Measurements from ENCODE around the gene SLC1A7.

SLC1A7 gene

GRCh38 chr1:53080769-53081168, 61.7 kb downstream of the SLC1A7 start:
- Histone ChIP-seq H3K36me3 (ENCODE audit: insufficient read depth, low read length) (no peaks in the 10 kb centered on the region), H3K9me2 (replicated peaks; ENCODE audit: low read depth, low read length) (no peaks in the 10 kb centered on the region), H3K27me3 (ENCODE audit: insufficient read depth, low read length, poor library complexity, severe bottlenecking) (no peaks in the 10 kb centered on the region), H3K4me3 (ENCODE audit: low read length, poor library complexity, severe bottlenecking) (no peak overlapping the region), H3K4me1 (ENCODE audit: insufficient read depth, low read length, poor library complexity, severe bottlenecking) (no peaks in the 10 kb centered on the region), H3K9ac (ENCODE audit: low read depth, low read length, poor library complexity, severe bottlenecking) (no peak overlapping the region), H3K79me2 (ENCODE audit: insufficient read depth, low read length) (no peaks in the 10 kb centered on the region), H4K20me1 (ENCODE audit: insufficient read depth, low read length, poor library complexity, severe bottlenecking) (no peaks in the 10 kb centered on the region), H3F3A (ENCODE audit: low read depth) (no peaks in the 10 kb centered on the region), H2AFZ (ENCODE audit: low read length) (no peak overlapping the region), H3K9me3 (ENCODE audit: insufficient read depth, low read depth, low read length) (no peaks in the 10 kb centered on the region), H3K4me2 (ENCODE audit: low read depth, low read length, poor library complexity, severe bottlenecking) (no peak overlapping the region)
- no peak for TF ChIP-seq CTCF (conservative IDR thresholded peaks at IDR 0.05; ENCODE audit: low read length)

GRCh38 chr1:53080041-53080440, 62.4 kb downstream of the SLC1A7 start:
- Histone ChIP-seq H3K4me3 (ENCODE audit: low read length, poor library complexity, severe bottlenecking) (no peak overlapping the region), H4K20me1 (ENCODE audit: insufficient read depth, low read length, poor library complexity, severe bottlenecking) (no peaks in the 10 kb centered on the region), H3K4me2 (ENCODE audit: low read depth, low read length, poor library complexity, severe bottlenecking) (no peak overlapping the region), H2AFZ (ENCODE audit: low read length) (no peak overlapping the region), H3F3A (ENCODE audit: low read depth) (no peaks in the 10 kb centered on the region), H3K9me2 (replicated peaks; ENCODE audit: low read depth, low read length) (no peaks in the 10 kb centered on the region), H3K79me2 (ENCODE audit: insufficient read depth, low read length) (no peaks in the 10 kb centered on the region), H3K9ac (ENCODE audit: low read depth, low read length, poor library complexity, severe bottlenecking) (no peak overlapping the region), H3K9me3 (ENCODE audit: insufficient read depth, low read depth, low read length) (no peaks in the 10 kb centered on the region), H3K4me1 (ENCODE audit: insufficient read depth, low read length, poor library complexity, severe bottlenecking) (no peaks in the 10 kb centered on the region), H3K27me3 (ENCODE audit: insufficient read depth, low read length, poor library complexity, severe bottlenecking) (no peaks in the 10 kb centered on the region), H3K36me3 (ENCODE audit: insufficient read depth, low read length) (no peaks in the 10 kb centered on the region)
- TF ChIP-seq CTCF (conservative IDR thresholded peaks at IDR 0.05; ENCODE audit: low read length) (no peak), EZH2phosphoT487 (IDR thresholded peaks at IDR 0.05; ENCODE audit: borderline replicate concordance) (no peak)

- H3K9me3 ChIP-seq (ENCODE audit: insufficient read depth, low read depth, low read length): no peaks in the 10 kb centered on the region
- no peaks in the 10 kb centered on the region for H3F3A ChIP-seq (ENCODE audit: low read depth)
- no peak overlapping the region for H3K4me2 ChIP-seq (ENCODE audit: low read depth, low read length, poor library complexity, severe bottlenecking)
- no peaks in the 10 kb centered on the region for H4K20me1 ChIP-seq (ENCODE audit: insufficient read depth, low read length, poor library complexity, severe bottlenecking)
- H3K9ac ChIP-seq (ENCODE audit: low read depth, low read length, poor library complexity, severe bottlenecking): no peak overlapping the region
- H3K27me3 ChIP-seq (ENCODE audit: insufficient read depth, low read length, poor library complexity, severe bottlenecking): no peaks in the 10 kb centered on the region
- H2AFZ ChIP-seq (ENCODE audit: low read length): no peak overlapping the region
- H3K4me3 ChIP-seq (ENCODE audit: low read length, poor library complexity, severe bottlenecking): no peak overlapping the region
- no peaks in the 10 kb centered on the region for H3K36me3 ChIP-seq (ENCODE audit: insufficient read depth, low read length)
- H3K9me2 ChIP-seq (replicated peaks; ENCODE audit: low read depth, low read length): no peaks in the 10 kb centered on the region
- no peak for TF ChIP-seq EZH2phosphoT487 (IDR thresholded peaks at IDR 0.05; ENCODE audit: borderline replicate concordance)
- TF ChIP-seq CTCF (conservative IDR thresholded peaks at IDR 0.05; ENCODE audit: low read length): no peak
- no peaks in the 10 kb centered on the region for H3K4me1 ChIP-seq (ENCODE audit: insufficient read depth, low read length, poor library complexity, severe bottlenecking)
- no peaks in the 10 kb centered on the region for H3K79me2 ChIP-seq (ENCODE audit: insufficient read depth, low read length)
Observed at GRCh38 chr1:53079251-53079650, 63.2 kb downstream of the SLC1A7 start.
